Esophagus squamous epithelium (tissue), 5 donors: ENCODE data around the gene ADRA2B. TPM values are rescaled to one million over a fixed set of nuclear protein-coding genes. Genes with fewer than 3 reads are reported as not detected.
A peak's percentile ranks its signal among the peaks of the same experiment; 100 is the strongest.

Source experiments
- DNase-seq: peaks from one replicate; lab custom pipeline; 2025; lab: John Stamatoyannopoulos, UW
- H3K27ac ChIP-seq, 4 donors: fragments of 200-600 bp; sonication (generic); one replicate each; pipeline ENCODE4 v1.5.1; 2016 to 2019; ENCODE audit warnings: mild to moderate bottlenecking in 1 of 4
- H3K27me3 ChIP-seq, 4 donors: fragments of 200-600 bp; sonication (generic); 1 replicate in 3 of 4; 2 replicates in 1 of 4; pipeline versions ENCODE4 v1.5.1 to v1.6.0; 2017 to 2021; ENCODE audit warnings: antibody characterized with exemption in 1 of 4
- H3K36me3 ChIP-seq, 3 donors: fragments of 200-600 bp; sonication (generic); one replicate each; pipeline ENCODE4 v1.5.1; 2016 to 2019
- H3K4me1 ChIP-seq, 3 donors: fragments of 200-600 bp; sonication (generic); one replicate each; pipeline ENCODE4 v1.5.1; 2017 to 2019
- H3K4me3 ChIP-seq, 4 donors: fragments of 200-600 bp; sonication (generic); 1 replicate in 3 of 4; 2 replicates in 1 of 4; pipeline ENCODE4 v1.5.1; 2016 to 2019; ENCODE audit warnings: mild to moderate bottlenecking in 2 of 4, moderate library complexity in 1 of 4
- H3K9me3 ChIP-seq, 3 donors: fragments of 200-600 bp; sonication (generic); one replicate each; pipeline ENCODE4 v1.5.1; 2016 to 2019
- CTCF ChIP-seq, 6 experiments: fragments of 450-650 bp in 4 of 6; fragments of 200-600 bp in 2 of 6; sonication (generic) in 2 of 6; IDR thresholded peaks; one replicate each; pipeline ENCODE4 v1.5.1; 2016 to 2019; ENCODE audit warnings: antibody characterized with exemption in 6 of 6, mild to moderate bottlenecking in 4 of 6, moderate library complexity in 4 of 6
- POLR2A ChIP-seq, 4 donors: fragments of 450-650 bp; IDR thresholded peaks; one replicate each; pipeline ENCODE4 v1.6.1; 2017; ENCODE audit warnings: antibody characterized with exemption in 4 of 4, mild to moderate bottlenecking in 4 of 4, moderate library complexity in 3 of 4
- WGBS, 2 donors: methylation state at CpG; one replicate each; pipeline ENCODE4 v1.1.5; 2018; 5-methylcytosine and 5-hydroxymethylcytosine counted together
- intact Hi-C: fragments of 100-400 bp; cut with DNase I; formaldehyde crosslinking; loops from one replicate; pipeline ENCODE4 v1.15.0; 2022
- total RNA-seq, 4 donors: library from RNA; depleted of rRNA; stranded (reverse); fragments of >200 nt; gene quantifications; one replicate each; pipeline ENCODE4 v1.1.0, GENCODE V29; 2016
- donor health status: DM: yes; HTN: yes; CAD: no.

Gene ADRA2B
- total RNA-seq, 4 donors from 2014 or later = 0.04 to 1.2 (median 0.38) TPM; not detected in 1

- H3K4me3 ChIP-seq = peak overlapping the region in 1 of 4 donors; percentile 36
Observed at GRCh38 chr2:96148410-96149217, 32.2 kb upstream of the ADRA2B start.

GRCh38 chr2:96147593-96148201 lies 31.3 kb upstream of the ADRA2B start:
- intact Hi-C loops = no loop called here
- H3K9me3 ChIP-seq = no peaks in the 10 kb centered on the region
- 50 to 73% methylated on average over 1 to 2 of the region's 9 CpGs for WGBS, 2 donors
- H3K27ac ChIP-seq = peak overlapping the region in 2 of 4 donors; percentile 7 to 13
- DNase-seq = no peak
- H3K4me3 ChIP-seq = no peak overlapping the region
- H3K27me3 ChIP-seq = no peaks in the 10 kb centered on the region
- no peaks in the 10 kb centered on the region for H3K36me3 ChIP-seq
- no peak for TF ChIP-seq CTCF (IDR thresholded peaks at IDR 0.05)
- TF ChIP-seq POLR2A (IDR thresholded peaks at IDR 0.05) = no peak
- H3K4me1 ChIP-seq = peaks cover 16 to 62% (median 16%) of the 10 kb centered on the region in 3 donors

More at GRCh38 chr2:96148410-96149217, 32.2 kb upstream of the ADRA2B start:
- WGBS, 2 donors = 38 to 81% methylated on average over 5 to 6 of the region's 29 CpGs
- intact Hi-C loops = no loop called here
- peak; percentile 52 for DNase-seq
- H3K27me3 ChIP-seq = no peaks in the 10 kb centered on the region
- H3K9me3 ChIP-seq = no peaks in the 10 kb centered on the region
- no peaks in the 10 kb centered on the region for H3K36me3 ChIP-seq
- peak overlapping the region; percentile 13 to 47 (median 34) for H3K27ac ChIP-seq
- TF ChIP-seq POLR2A (IDR thresholded peaks at IDR 0.05) (peak in 2 of 4 donors; percentile 16 to 56), CTCF (IDR thresholded peaks at IDR 0.05) (no peak)
- peaks cover 16 to 55% (median 16%) of the 10 kb centered on the region in 3 donors for H3K4me1 ChIP-seq

GRCh38 chr2:96146881-96147592 lies 30.7 kb upstream of the ADRA2B start:
- WGBS, 2 donors = 65 to 75% methylated on average over 4 to 6 of the region's 9 CpGs
- DNase-seq = no peak
- H3K4me3 ChIP-seq = no peak overlapping the region
- no peaks in the 10 kb centered on the region for H3K27me3 ChIP-seq
- no peaks in the 10 kb centered on the region for H3K9me3 ChIP-seq
- no peaks in the 10 kb centered on the region for H3K36me3 ChIP-seq
- no peak for TF ChIP-seq CTCF (IDR thresholded peaks at IDR 0.05)
- TF ChIP-seq POLR2A (IDR thresholded peaks at IDR 0.05) = no peak
- peak overlapping the region in 3 of 4 donors; percentile 55 to 75 (median 66) for H3K27ac ChIP-seq
- intact Hi-C loops = no loop called here
- H3K4me1 ChIP-seq = peaks cover 16 to 62% (median 16%) of the 10 kb centered on the region in 3 donors

GRCh38 chr2:96146153-96146880 lies 29.9 kb upstream of the ADRA2B start:
- TF ChIP-seq POLR2A (IDR thresholded peaks at IDR 0.05) (peak in 2 of 4 donors; percentile 15 to 50), CTCF (IDR thresholded peaks at IDR 0.05) (no peak)
- intact Hi-C loops = no loop called here
- Histone ChIP-seq H3K4me3 (peak overlapping the region in 2 of 4 donors; percentile 69 to 82), H3K27me3 (no peaks in the 10 kb centered on the region), H3K36me3 (no peaks in the 10 kb centered on the region), H3K27ac (peak overlapping the region; percentile 55 to 75 (median 64)), H3K4me1 (peaks cover 16 to 62% (median 16%) of the 10 kb centered on the region in 3 donors), H3K9me3 (no peaks in the 10 kb centered on the region)
- WGBS, 2 donors = 50% methylated on average over 2 of the region's 20 CpGs; no CpG with 5 or more reads in 1 of the 2 donors
- no peak for DNase-seq
